ENCODE measurements around the gene WDR36. TPM values are rescaled to one million over a fixed set of nuclear protein-coding genes. Genes with fewer than 3 reads are reported as not detected.

Gene WDR36
- total RNA-seq, 6 donors from 2014 or later = 5.8 to 29.8 (median 21.1) TPM

DNA sequence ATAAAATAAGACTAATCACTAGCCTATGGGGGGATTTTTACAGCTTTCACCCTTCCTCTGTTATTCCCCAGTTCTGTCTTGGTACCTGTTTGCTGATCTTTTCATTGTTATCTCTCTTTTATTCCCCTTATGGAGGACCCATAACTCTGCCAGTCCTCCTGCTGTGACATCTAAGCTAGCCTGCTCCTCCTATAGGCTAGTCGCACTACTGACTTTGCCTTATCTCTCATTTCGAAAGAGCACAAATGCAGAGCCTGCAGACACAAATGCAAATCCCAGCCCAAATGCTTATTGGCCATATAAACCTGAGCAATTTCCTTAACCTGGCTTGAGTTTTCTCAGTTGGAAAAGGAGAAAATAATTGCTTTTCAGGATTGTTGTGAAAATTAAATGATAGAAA is 72.9 kb downstream of the WDR36 start:
- Histone ChIP-seq H3K4me3 (no peak overlapping the region), H3K27me3 (no peaks in the 10 kb centered on the region), H3K27ac (no peak overlapping the region), H3K36me3 (no peaks in the 10 kb centered on the region), H3K9me3 (no peaks in the 10 kb centered on the region), H3K4me1 (no peaks in the 10 kb centered on the region)
- no peak for TF ChIP-seq POLR2A (IDR thresholded peaks at IDR 0.05)
- WGBS, 2 donors = 48 to 95% methylated on average over 2 of the region's 2 CpGs
- ATAC-seq (ENCODE audit: low FRiP score in 2 of 2) (no peak), DNase-seq (no peak)

DNA sequence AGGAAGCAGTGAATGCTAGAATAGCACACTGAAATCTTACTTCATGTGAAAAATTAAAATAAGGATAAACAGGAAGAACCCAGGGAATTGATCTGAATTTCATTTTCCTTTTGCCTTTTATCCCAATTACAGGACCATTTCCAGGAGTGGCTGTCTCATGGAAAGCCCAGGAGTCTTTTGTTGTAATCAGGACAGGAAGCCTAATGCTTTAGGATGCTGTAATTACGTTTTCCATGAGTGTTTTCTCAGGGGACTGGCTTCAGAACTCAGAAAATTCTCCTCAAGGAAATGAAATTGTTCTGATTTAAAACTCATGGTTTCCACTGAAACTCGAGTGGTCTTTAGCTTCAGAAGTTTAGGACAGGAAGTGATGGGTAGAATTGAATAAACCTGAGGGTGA is 75.4 kb downstream of the WDR36 start:
- Histone ChIP-seq H3K4me1 (no peaks in the 10 kb centered on the region), H3K9me3 (no peaks in the 10 kb centered on the region), H3K36me3 (no peaks in the 10 kb centered on the region), H3K4me3 (no peak overlapping the region), H3K27ac (no peak overlapping the region), H3K27me3 (no peaks in the 10 kb centered on the region)
- 61 to 66% methylated on average over 2 of the region's 2 CpGs for WGBS, 2 donors
- ATAC-seq (ENCODE audit: low FRiP score in 2 of 2) (no peak), DNase-seq (no peak)
- TF ChIP-seq POLR2A (IDR thresholded peaks at IDR 0.05) = no peak
- no peak for TF ChIP-seq EP300 (IDR thresholded peaks at IDR 0.05)
- TF ChIP-seq, protein P1, sequence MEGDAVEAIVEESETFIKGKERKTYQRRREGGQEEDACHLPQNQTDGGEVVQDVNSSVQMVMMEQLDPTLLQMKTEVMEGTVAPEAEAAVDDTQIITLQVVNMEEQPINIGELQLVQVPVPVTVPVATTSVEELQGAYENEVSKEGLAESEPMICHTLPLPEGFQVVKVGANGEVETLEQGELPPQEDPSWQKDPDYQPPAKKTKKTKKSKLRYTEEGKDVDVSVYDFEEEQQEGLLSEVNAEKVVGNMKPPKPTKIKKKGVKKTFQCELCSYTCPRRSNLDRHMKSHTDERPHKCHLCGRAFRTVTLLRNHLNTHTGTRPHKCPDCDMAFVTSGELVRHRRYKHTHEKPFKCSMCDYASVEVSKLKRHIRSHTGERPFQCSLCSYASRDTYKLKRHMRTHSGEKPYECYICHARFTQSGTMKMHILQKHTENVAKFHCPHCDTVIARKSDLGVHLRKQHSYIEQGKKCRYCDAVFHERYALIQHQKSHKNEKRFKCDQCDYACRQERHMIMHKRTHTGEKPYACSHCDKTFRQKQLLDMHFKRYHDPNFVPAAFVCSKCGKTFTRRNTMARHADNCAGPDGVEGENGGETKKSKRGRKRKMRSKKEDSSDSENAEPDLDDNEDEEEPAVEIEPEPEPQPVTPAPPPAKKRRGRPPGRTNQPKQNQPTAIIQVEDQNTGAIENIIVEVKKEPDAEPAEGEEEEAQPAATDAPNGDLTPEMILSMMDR (IDR thresholded peaks at IDR 0.05) = no peak
- TF ChIP-seq POLR2AphosphoS5 (IDR thresholded peaks at IDR 0.05) = no peak

DNA sequence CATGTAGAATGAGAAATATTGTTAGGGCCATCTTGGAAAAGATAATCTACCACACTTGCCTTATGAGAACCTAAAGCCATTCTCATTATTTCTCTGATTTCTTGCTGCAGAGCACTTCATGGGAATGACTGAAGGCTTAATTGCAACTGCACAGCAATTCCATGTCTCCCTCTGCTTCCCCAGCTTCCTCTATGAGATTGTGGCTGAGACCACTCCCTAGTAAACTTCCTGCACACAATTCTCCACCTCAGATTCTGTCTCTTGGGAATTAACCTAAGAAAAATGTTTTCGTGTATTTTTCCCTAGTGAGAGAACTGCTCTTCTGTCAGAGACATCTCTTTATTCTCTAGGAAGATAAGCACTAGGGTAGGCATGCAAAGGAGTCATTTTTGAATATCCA is 76.5 kb downstream of the WDR36 start:
- no peaks in the 10 kb centered on the region for H3K27me3 ChIP-seq
- no peak overlapping the region for H3K27ac ChIP-seq
- H3K36me3 ChIP-seq = no peaks in the 10 kb centered on the region
- H3K4me3 ChIP-seq = no peak overlapping the region
- TF ChIP-seq, protein P1 (IDR thresholded peaks at IDR 0.05) = no peak
- TF ChIP-seq POLR2A (IDR thresholded peaks at IDR 0.05) = no peak
- no peak for TF ChIP-seq EP300 (IDR thresholded peaks at IDR 0.05)
- no peak for TF ChIP-seq POLR2AphosphoS5 (IDR thresholded peaks at IDR 0.05)
- no peaks in the 10 kb centered on the region for H3K9me3 ChIP-seq
- WGBS, 2 donors = 0% methylated on average over 1 of the region's 1 CpG
- no peaks in the 10 kb centered on the region for H3K4me1 ChIP-seq
- ATAC-seq (ENCODE audit: low FRiP score in 2 of 2) (no peak), DNase-seq (no peak)

DNA sequence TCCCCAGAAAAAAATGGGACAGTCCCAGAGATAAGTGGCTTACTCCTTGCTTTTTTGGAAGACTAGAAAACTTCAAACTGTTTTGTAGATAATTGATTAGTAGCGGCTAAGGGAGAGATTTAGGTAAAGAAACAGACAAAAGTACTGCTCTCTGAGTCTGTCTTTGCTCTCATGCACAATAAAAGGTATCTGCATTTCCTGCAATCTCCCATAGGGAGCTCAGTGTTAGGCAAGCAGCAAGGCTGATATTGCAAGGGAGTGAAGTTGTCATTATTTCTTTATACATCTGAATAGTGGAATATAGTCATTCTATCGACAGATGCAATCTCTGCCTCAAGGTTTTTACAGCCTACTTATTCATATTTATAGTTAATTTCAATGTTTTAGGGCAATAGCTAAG is 77.1 kb downstream of the WDR36 start:
- no peak overlapping the region for H3K27ac ChIP-seq
- no peak overlapping the region for H3K4me3 ChIP-seq
- ATAC-seq (ENCODE audit: low FRiP score in 2 of 2) (no peak), DNase-seq (no peak)
- H3K9me3 ChIP-seq = no peaks in the 10 kb centered on the region
- H3K4me1 ChIP-seq = no peaks in the 10 kb centered on the region
- 80 to 95% methylated on average over 2 of the region's 2 CpGs for WGBS, 2 donors
- TF ChIP-seq EP300 (IDR thresholded peaks at IDR 0.05) (no peak), POLR2AphosphoS5 (IDR thresholded peaks at IDR 0.05) (no peak), POLR2A (IDR thresholded peaks at IDR 0.05) (no peak)
- TF ChIP-seq, protein P1 (IDR thresholded peaks at IDR 0.05) = no peak
- H3K27me3 ChIP-seq = no peaks in the 10 kb centered on the region
- no peaks in the 10 kb centered on the region for H3K36me3 ChIP-seq

DNA sequence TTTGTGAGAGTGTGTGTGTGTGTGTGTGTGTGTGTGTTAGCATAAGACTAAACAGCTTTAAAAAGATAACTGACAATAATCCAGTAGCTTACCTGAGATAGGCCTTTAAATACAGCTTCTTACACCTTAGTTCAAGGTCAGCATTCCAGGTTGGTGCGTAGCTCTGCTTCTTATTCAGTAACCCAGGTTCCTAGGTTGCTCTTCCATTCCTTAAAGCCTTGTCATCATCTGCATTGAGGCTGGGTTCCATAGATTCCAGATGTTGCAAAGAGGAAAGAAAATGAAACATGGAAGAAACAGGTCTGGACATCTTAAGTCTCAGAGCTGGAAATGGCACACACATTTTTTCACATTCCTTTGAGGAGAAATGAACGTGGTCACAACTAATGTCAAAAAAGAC is 78.1 kb downstream of the WDR36 start:
- no peaks in the 10 kb centered on the region for H3K9me3 ChIP-seq
- TF ChIP-seq POLR2AphosphoS5 (IDR thresholded peaks at IDR 0.05) = no peak
- no peak for TF ChIP-seq POLR2A (IDR thresholded peaks at IDR 0.05)
- TF ChIP-seq EP300 (IDR thresholded peaks at IDR 0.05) = no peak
- TF ChIP-seq, protein P1 (IDR thresholded peaks at IDR 0.05) = no peak
- ATAC-seq (ENCODE audit: low FRiP score in 2 of 2) (no peak), DNase-seq (no peak)
- 72 to 83% methylated on average over 2 of the region's 2 CpGs for WGBS, 2 donors
- H3K36me3 ChIP-seq = no peaks in the 10 kb centered on the region
- H3K4me3 ChIP-seq = no peak overlapping the region
- H3K4me1 ChIP-seq = no peaks in the 10 kb centered on the region
- H3K27ac ChIP-seq = no peak overlapping the region
- H3K27me3 ChIP-seq = no peaks in the 10 kb centered on the region

Measured in upper lobe of left lung (tissue), 6 donors.